HepG2 (cell line): ENCODE measurements around the gene KLF9. TPM values are rescaled to one million over a fixed set of nuclear protein-coding genes. Genes with fewer than 3 reads are reported as not detected.

ENCODE experiments used
- ARNTL ChIP-seq: sonication (generic); formaldehyde crosslinking; IDR thresholded peaks from 2 replicates; pipeline ENCODE4 v1.4.0; 2020; ENCODE audit warnings: mild to moderate bottlenecking, missing genetic modification reagents
- ATRX ChIP-seq: sonication (generic); formaldehyde crosslinking; IDR thresholded peaks from 2 replicates; pipeline ENCODE4 v1.4.0; 2020; ENCODE audit warnings: missing genetic modification reagents, borderline replicate concordance
- CBX2 ChIP-seq, 2 experiments: fragments of 200-600 bp in 1 of 2; sonication (generic); formaldehyde crosslinking in 1 of 2; IDR thresholded peaks; 2 replicates each; pipeline versions ENCODE4 v1.7.0 to v1.8.1; 2018 to 2022; ENCODE audit warnings: low read depth in 2 of 2, low read length in 1 of 2, mild to moderate bottlenecking in 1 of 2, missing genetic modification reagents in 1 of 2
- CCAR2 ChIP-seq: fragments of 200-400 bp; formaldehyde crosslinking; optimal IDR thresholded peaks from 2 replicates; pipeline ENCODE3; 2018; ENCODE audit warnings: low read depth, mild to moderate bottlenecking, low read length, moderate library complexity
- DR1 ChIP-seq: sonication (generic); formaldehyde crosslinking; IDR thresholded peaks from 2 replicates; pipeline ENCODE4 v1.8.0; 2021; ENCODE audit warnings: mild to moderate bottlenecking, missing genetic modification reagents, inconsistent platforms
- KLF6 ChIP-seq: IDR thresholded peaks from 2 replicates; pipeline ENCODE4 v1.8.0; 2016; ENCODE audit warnings: missing biosample characterization, missing genetic modification reagents
- NCOA1 ChIP-seq: sonication (generic); formaldehyde crosslinking; IDR thresholded peaks from 2 replicates; pipeline ENCODE4 v1.9.0; 2021; ENCODE audit warnings: missing genetic modification reagents
- NFKB2 ChIP-seq: sonication (generic); formaldehyde crosslinking; IDR thresholded peaks from 2 replicates; pipeline ENCODE4 v1.4.0; 2020; ENCODE audit warnings: missing genetic modification reagents, borderline replicate concordance
- NR2C2 ChIP-seq: sonication (generic); formaldehyde crosslinking; IDR thresholded peaks from 2 replicates; pipeline ENCODE4 v1.4.0; 2020; ENCODE audit warnings: missing genetic modification reagents, mild to moderate bottlenecking, moderate library complexity, borderline replicate concordance
- PITX1 ChIP-seq: sonication (generic); formaldehyde crosslinking; IDR thresholded peaks from 2 replicates; pipeline ENCODE4 v1.5.1; 2020; ENCODE audit warnings: mild to moderate bottlenecking, missing genetic modification reagents
- REXO4 ChIP-seq: sonication (generic); formaldehyde crosslinking; IDR thresholded peaks from 2 replicates; pipeline ENCODE4 v1.8.0; 2022; ENCODE audit warnings: missing genetic modification reagents, mild to moderate bottlenecking, borderline replicate concordance
- RFX3 ChIP-seq: IDR thresholded peaks from 2 replicates; pipeline ENCODE4 v1.6.1; 2016; ENCODE audit warnings: missing biosample characterization, missing genetic modification reagents
- SALL2 ChIP-seq: sonication (generic); formaldehyde crosslinking; IDR thresholded peaks from 2 replicates; pipeline ENCODE4 v1.8.1; 2023; ENCODE audit warnings: mild to moderate bottlenecking, missing genetic modification reagents, inconsistent platforms
- SMARCE1 ChIP-seq: fragments of 450-650 bp; IDR thresholded peaks from 2 replicates; pipeline ENCODE4 v1.6.1; 2017; ENCODE audit warnings: borderline replicate concordance
- TP53 ChIP-seq: sonication (generic); formaldehyde crosslinking; conservative IDR thresholded peaks from 2 replicates; pipeline ENCODE4 v1.4.0; 2020; ENCODE audit warnings: missing genetic modification reagents
- ZFP36L1 ChIP-seq: sonication (generic); formaldehyde crosslinking; IDR thresholded peaks from 2 replicates; pipeline ENCODE4 v1.8.0; 2022; ENCODE audit warnings: mild to moderate bottlenecking, missing genetic modification reagents, moderate library complexity
- ZFP82 ChIP-seq: sonication (generic); formaldehyde crosslinking; IDR thresholded peaks from 2 replicates; pipeline ENCODE4 v1.5.1; 2020; ENCODE audit warnings: mild to moderate bottlenecking, missing genetic modification reagents, borderline replicate concordance
- ZNF224 ChIP-seq: sonication (generic); formaldehyde crosslinking; IDR thresholded peaks from 2 replicates; pipeline ENCODE4 v1.5.0; 2020; ENCODE audit warnings: mild to moderate bottlenecking, missing genetic modification reagents
- ZNF335 ChIP-seq: sonication (generic); formaldehyde crosslinking; IDR thresholded peaks from 2 replicates; pipeline ENCODE4 v1.4.0; 2020; ENCODE audit warnings: missing genetic modification reagents
- ZNF382 ChIP-seq: sonication (generic); formaldehyde crosslinking; IDR thresholded peaks from 2 replicates; pipeline ENCODE4 v1.5.0; 2020; ENCODE audit warnings: missing genetic modification reagents, mild to moderate bottlenecking, borderline replicate concordance
- ZNF383 ChIP-seq: sonication (generic); formaldehyde crosslinking; IDR thresholded peaks from 2 replicates; pipeline ENCODE4 v1.4.0; 2020; ENCODE audit warnings: missing genetic modification reagents, mild to moderate bottlenecking, borderline replicate concordance
- ZNF607 ChIP-seq: sonication (generic); formaldehyde crosslinking; IDR thresholded peaks from 2 replicates; pipeline ENCODE4 v1.5.1; 2020; ENCODE audit warnings: missing genetic modification reagents, mild to moderate bottlenecking, borderline replicate concordance
- polyA plus RNA-seq, 8 experiments: library from polyadenylated mRNA; depleted of rRNA in 3 of 8; stranded (reverse) in 7 of 8; unstranded in 1 of 8; fragments of >200 nt; fragmentation: Illumina TruSeq in 4 of 8; extraction: Trizol in 4 of 8; gene quantifications; 2 replicates each; pipeline versions ENCODE4 v1.2.1 to v1.2.3, GENCODE V29; 2011 to 2016; ENCODE audit warnings: low read depth in 4 of 8, missing spikeins in 1 of 8, mixed read lengths in 1 of 8; ENCODE audit not compliant: insufficient read depth in 1 of 8
- total RNA-seq, 5 experiments: library from RNA; depleted of rRNA; stranded (reverse); fragments of >200 nt; fragmentation: Illumina TruSeq; extraction: Trizol; gene quantifications; 2 replicates each; pipeline ENCODE4 v1.2.3, GENCODE V29; 2016; ENCODE audit warnings: low read depth in 1 of 5
- TF ChIP-seq, protein P1 (sequence below): sonication (generic); formaldehyde crosslinking; IDR thresholded peaks from 2 replicates; pipeline ENCODE4 v1.8.0; 2022; ENCODE audit warnings: mild to moderate bottlenecking, missing genetic modification reagents, borderline replicate concordance
- TF ChIP-seq, protein P2 (sequence below): sonication (generic); formaldehyde crosslinking; IDR thresholded peaks from 2 replicates; pipeline ENCODE4 v1.4.0; 2020; ENCODE audit warnings: missing genetic modification reagents, low read depth, mild to moderate bottlenecking, borderline replicate concordance

Gene KLF9
- total and polyA plus RNA-seq, 2 of the 13 experiments (the other 11 are each of a cell fraction or from before 2014, with no cell fraction given) = 5.7 to 7.2 TPM

DNA sequence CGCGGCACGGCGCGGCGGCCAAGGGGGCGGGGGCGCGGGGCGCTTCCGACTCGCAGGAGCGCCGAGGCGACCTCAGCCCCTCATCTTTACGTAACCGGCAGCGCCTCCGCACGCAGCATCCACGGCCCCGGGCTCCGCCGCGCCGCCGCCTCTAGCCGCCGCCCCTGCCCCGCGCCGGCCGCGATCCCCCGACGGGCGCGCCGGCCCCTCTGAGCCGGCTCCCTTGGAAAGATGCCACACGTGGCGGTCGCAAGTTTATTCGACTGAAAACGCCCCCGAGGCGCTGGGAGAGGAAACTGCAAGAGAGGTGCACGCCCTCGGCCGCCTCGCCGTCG is 1.0 kb downstream of the KLF9 start (continued):
- TF ChIP-seq ZNF382 = no peak
- TF ChIP-seq, protein P1, sequence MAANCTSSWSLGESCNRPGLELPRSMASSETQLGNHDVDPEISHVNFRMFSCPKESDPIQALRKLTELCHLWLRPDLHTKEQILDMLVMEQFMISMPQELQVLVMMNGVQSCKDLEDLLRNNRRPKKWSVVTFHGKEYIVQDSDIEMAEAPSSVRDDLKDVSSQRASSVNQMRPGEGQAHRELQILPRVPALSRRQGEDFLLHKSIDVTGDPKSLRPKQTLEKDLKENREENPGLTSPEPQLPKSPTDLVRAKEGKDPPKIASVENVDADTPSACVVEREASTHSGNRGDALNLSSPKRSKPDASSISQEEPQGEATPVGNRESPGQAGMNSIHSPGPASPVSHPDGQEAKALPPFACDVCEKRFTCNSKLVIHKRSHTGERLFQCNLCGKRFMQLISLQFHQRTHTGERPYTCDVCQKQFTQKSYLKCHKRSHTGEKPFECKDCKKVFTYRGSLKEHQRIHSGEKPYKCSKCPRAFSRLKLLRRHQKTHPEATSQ (CRISPR knock-in tag) = no peak
- TF ChIP-seq, protein P2, sequence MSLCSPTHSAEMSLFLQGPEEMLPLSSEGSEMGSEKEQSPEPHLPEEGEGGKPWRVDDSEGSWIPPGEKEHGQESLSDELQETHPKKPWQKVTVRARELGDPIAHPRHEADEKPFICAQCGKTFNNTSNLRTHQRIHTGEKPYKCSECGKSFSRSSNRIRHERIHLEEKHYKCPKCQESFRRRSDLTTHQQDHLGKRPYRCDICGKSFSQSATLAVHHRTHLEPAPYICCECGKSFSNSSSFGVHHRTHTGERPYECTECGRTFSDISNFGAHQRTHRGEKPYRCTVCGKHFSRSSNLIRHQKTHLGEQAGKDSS = no peak
- no peak for TF ChIP-seq ARNTL (CRISPR knock-in tag)
- no peak for TF ChIP-seq SMARCE1
- TF ChIP-seq ZFP36L1 = no peak
- TF ChIP-seq NFKB2 = no peak
- no peak for TF ChIP-seq REXO4 (CRISPR knock-in tag)
- no peak for TF ChIP-seq NCOA1 (CRISPR knock-in tag)
- TF ChIP-seq DR1 = no peak
- TF ChIP-seq ZFP82 (CRISPR knock-in tag) = no peak
- TF ChIP-seq ZNF335 (CRISPR knock-in tag) = no peak
- no peak for TF ChIP-seq ZNF607 (CRISPR knock-in tag)
- no peak for TF ChIP-seq KLF6 (CRISPR knock-in tag)
- TF ChIP-seq RFX3 (CRISPR knock-in tag) = no peak
- no peak for TF ChIP-seq CCAR2
- TF ChIP-seq NR2C2 (CRISPR knock-in tag) = 0 out of 2 replicates have a peak, but pooled peaks have one; percentile 6
- no peak for TF ChIP-seq ATRX (CRISPR knock-in tag)
- 0 out of 2 replicates have a peak, but pooled peaks have one; percentile 8 for TF ChIP-seq SALL2 (CRISPR knock-in tag)
- no peak for TF ChIP-seq PITX1 (CRISPR knock-in tag)
- no peak for TF ChIP-seq TP53
- no peak for TF ChIP-seq ZNF224 (CRISPR knock-in tag)
- TF ChIP-seq ZNF383 = no peak
- TF ChIP-seq CBX2 (IDR thresholded peaks at IDR 0.05; ENCODE audit: low read depth, low read length) = no peak
- TF ChIP-seq CBX2 (CRISPR knock-in tag; IDR thresholded peaks at IDR 0.05; ENCODE audit: low read depth) = no peak
